Stimulated activated CD4-positive, alpha-beta T cell treated with anti-CD3 and anti-CD28 coated beads, Interleukin-2, amount 100 ng/mL, for 4 hours (primary cell): Measurements from ENCODE around the gene NELFE.

Source experiments
- DNase-seq: peaks from one replicate; pipeline ENCODE4 v3.0.0-alpha.2; 2020; ENCODE audit warnings: low read depth

The NELFE gene

DNA sequence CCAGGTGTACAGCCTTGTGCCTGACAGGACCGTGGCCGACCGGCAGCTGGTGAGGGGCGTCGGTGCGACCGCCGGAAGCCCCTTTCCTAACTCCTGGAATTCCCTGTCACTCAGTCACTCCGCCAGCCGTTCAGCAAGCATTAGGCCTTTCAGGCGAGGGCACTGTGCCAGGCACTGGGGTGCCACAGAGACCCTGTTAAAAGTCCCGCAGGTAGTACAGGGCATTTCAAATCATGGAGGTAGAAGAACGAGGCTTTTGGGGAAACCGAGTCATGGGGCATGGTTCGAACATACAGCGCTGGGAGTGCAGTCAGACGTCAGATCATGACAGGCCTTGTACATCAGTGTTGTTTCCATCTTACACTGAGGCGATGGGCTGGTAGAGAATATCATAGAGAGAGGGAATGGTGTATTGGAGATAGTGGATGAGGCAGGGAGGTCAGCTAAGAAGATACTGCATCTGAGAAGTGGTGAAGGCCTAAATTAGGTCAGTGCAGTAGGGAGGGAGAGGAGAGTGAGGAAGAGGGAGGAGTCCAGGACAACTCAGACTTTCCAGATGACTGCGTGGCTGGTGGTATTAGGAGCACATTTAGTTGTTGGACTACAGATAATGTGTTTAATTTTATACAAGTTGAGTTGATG, 14.1 kb upstream of the NELFE start:
- no peak for DNase-seq

DNA sequence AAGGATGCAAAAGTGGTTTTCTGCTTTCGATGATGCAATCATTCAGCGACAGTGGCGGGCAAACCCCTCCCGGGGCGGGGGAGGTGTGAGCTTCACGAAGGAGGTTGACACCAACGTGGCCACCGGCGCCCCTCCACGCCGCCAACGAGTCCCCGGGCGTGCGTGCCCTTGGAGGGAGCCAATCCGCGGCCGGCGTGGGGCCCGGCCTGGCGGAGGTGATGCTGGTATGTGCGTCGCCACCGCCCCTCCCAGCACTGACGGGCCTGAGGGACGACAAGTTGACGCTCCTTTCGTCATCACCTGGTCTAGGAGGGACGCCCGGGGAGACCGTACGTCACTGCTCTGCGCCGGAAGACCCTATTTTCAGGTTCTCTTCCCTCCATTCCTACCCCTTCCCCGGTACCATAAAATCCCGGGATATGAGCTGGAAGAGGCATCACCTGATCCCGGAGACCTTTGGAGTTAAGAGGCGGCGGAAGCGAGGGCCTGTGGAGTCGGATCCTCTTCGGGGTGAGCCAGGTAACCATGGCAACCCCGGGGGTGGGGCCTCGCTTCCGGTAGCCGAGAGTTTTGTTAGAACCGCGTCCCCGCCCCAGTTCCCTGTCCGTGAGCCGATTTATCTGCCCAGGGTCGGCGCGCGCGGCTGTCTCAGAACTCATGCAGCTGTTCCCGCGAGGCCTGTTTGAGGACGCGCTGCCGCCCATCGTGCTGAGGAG, 13.4 kb upstream of the NELFE start, which contains the start of gene DXO:
Gene DXO, minus strand, starts transcription at position 146 of the 716 bp plus-strand sequence. CDS start 463 bp downstream, outside the sequence.
- peak; percentile 98 for DNase-seq

- DNase-seq, result no peak
These were observed 12.7 kb upstream of the NELFE start for GRCh38 chr6:31971279-31971992.

GRCh38 chr6:31970604-31971271, 12.0 kb upstream of the NELFE start:
- DNase-seq, result no peak

DNA sequence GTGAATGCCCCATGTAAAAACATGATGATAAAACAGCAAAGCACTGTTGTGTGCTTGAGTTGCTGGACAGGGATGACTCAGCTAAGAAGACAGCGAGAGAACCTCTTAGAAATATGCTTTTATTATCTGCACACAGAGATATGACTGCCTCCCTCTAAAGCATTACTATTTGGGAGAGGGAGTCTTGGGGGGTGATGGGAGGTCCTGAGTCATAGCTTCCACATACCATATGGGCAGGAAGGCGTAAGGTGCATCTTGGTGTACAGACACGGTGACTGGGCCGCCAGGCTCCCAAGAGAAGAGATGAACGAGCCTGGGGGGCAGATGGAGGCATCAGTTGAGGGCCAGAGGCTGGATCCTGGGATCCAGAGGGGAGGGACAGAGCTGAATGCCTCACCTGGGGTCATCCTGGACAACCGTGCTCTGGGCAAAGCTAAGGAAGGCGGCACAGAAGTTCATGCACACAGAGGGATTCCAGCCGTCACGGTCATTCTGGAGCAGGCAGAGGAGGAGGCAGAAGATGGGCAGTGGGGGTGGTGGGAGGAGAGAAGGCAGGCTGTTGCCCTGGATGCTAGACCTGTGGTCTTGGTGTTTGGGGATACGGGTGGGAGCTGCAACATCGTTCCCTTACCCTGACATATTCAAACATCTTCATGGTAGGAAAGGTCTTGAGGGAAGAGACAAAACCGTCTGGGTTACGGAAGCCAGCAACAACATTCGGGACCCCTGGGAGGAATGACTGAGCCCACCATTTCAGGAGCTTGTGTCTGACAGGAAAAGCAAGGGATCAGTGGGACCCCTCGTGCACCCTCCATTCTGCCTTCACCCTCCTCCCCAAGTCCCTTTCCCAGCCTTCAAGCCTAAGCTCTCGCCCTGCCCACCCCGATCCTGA, 11.2 kb upstream of the NELFE start:
- DNase-seq, result no peak

DNA sequence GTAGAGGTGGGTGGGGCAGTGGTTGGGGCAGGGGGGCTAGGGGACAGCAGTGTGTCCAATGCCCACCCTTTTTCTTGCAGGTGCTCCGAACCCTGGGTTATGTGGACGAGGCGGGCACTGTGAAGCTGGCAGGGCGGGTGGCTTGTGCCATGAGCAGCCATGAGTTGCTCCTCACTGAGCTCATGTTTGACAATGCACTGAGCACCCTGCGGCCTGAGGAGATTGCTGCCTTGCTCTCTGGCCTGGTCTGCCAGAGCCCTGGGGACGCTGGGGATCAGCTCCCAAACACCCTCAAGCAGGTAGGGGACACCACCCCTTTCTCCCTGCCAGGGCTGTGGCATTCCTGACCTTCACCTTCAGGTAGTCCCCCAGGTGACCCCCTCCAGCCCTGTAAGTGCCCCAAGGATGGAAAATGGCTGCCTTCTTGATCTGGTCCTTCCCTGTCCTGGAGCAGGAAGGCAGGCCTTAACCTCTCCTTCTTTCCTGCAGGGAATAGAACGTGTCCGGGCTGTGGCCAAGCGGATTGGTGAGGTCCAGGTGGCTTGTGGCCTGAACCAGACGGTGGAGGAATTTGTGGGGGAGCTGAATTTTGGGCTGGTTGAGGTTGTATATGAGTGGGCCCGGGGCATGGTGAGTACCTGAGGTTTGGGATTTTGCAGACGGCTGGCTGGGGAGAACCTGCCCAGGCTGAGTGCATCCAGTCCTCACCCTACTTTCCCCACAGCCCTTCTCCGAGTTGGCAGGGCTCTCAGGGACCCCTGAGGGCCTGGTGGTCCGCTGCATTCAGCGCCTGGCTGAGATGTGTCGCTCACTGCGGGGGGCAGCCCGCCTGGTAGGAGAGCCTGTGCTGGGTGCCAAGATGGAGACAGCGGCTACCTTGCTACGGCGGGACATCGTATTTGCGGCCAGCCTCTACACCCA, 10.3 kb upstream of the NELFE start:
- no peak for DNase-seq

DNA sequence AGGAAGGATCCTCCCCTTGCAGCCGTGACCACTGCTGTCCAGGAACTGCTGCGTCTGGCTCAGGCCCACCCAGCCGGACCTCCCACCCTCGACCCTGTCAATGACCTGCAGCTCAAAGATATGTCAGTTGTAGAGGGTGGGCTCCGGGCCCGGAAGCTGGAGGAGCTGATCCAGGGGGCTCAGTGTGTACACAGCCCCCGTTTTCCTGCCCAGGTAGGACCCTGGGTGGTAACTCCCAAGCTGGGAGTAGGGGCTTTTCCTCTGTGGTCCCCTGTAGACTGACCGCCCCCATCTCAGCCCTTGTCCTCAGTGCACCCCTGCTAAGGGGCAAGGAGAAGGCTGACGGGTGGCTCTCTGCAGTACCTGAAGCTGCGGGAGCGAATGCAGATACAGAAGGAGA, 9.6 kb upstream of the NELFE start:
- no peak for DNase-seq

DNA sequence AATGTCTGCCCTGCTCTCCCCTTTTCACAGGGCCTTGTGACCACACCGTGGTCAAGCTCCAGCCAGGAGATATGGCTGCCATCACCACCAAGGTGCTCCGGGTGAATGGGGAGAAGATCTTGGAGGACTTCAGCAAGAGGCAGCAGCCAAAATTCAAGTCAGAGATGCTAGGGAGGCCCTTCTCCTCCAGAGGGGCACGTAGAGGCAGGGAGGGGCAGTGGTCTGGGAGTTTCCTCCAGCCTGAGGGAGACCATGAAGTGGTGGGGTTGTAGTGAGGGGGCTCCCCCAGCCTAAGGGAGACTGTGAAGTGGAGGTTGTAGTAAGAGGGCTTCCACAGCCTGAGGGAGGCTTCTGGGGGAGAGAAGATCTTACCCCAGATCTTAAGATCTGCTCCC, 9.2 kb upstream of the NELFE start:
- DNase-seq, result no peak

- no peak for DNase-seq
These were observed 8.5 kb upstream of the NELFE start for GRCh38 chr6:31966997-31967925.

DNA sequence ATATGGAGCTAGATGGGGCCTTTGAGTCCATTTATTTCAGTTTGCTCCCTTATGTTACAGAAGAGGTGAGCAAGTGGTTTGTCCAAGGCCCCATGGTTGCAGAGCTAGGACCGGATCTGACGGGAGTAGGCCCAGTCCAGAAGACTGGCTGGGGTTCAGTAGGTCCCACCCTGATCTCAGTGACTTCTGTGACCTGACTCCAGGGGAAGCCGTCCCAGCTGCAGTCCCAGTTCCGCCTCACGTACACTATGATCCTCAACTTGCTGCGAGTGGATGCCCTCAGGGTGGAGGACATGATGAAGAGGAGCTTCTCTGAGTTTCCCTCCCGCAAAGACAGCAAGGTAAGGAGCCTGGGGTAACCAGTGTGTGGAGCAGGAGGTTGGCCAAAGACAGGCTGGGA, 7.7 kb upstream of the NELFE start:
- no peak for DNase-seq

- DNase-seq, result no peak
These were observed 6.9 kb upstream of the NELFE start for GRCh38 chr6:31965700-31966099.

DNA sequence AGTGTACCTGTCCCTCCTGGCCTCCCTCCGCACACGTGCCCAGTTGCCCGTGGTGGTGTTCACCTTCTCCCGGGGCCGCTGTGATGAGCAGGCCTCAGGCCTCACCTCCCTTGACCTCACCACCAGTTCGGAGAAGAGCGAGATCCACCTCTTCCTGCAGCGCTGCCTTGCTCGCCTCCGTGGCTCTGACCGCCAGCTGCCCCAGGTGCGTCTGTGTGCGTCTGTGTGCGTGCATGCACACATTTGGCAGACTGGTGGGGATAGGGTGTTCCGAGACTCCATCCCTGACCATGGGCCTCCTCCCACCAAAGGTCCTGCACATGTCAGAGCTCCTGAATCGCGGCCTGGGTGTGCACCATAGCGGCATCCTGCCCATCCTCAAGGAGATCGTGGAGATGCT, 5.2 kb upstream of the NELFE start:
- no peak for DNase-seq

DNA sequence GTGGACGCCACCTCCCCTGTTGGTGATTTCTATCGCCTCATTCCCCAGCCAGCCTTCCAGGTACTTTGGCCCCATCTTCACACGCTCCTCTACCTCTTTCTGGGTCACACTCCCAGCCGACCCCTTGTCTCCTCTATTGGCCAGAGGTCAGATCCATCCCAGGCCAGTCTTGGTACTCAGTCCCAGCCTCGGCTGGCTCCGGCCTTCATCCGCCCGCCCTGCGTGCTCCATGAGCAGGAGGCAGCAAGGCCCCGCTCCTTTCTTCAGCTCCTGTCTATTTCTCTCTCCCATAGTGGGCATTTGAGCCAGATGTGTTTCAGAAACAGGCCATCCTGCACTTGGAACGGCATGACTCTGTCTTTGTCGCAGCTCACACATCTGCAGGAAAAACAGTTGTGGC, 2.8 kb upstream of the NELFE start:
- DNase-seq, result no peak

DNA sequence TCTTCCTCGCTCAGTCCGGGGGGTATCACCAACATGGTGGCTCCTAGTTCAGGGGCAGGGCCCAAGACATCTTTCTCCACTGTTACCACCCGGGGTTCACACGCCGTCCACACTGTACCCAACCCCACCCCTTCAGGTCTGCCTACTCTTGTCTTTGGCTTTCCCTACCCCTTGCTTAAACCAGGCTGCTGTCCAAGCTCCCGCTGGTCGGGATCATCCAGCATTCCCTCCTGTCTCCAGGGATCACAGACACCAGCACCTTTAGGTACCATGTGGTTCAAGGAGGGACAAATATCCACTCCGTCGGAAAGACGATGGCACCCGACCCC, 395 bp downstream of the NELFE start:
- DNase-seq, result no peak

GRCh38 chr6:31956796-31957195, 2.0 kb downstream of the NELFE start:
- no peak for DNase-seq

DNA sequence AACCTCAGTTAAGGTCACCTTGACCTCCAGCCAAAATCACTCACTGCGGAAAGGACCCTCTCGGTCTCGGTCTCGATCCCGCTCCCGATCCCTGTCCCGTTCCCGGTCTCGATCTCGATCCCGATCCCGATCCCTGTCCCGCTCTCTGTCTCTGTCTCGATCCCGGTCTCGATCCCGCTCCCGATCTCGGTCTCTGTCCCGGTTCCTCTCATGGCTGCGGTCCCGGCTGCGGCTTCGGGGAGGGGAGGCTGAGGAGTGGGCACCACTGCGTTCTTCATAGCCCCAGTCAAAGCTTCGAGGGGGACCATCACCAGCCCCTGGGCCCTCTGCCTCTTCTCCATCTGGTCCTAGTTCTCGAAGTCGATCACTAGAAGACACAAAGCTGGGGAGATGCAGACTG, 4.3 kb downstream of the NELFE start:
- DNase-seq, result no peak

- no peak for DNase-seq
These were observed 5.9 kb downstream of the NELFE start for GRCh38 chr6:31952890-31953289.

GRCh38 chr6:31952140-31952805, 6.5 kb downstream of the NELFE start:
- no peak for DNase-seq

- no peak for DNase-seq
These were observed 8.7 kb downstream of the NELFE start for GRCh38 chr6:31949926-31950548.
